Endothelial cell of umbilical vein (primary cell): ENCODE data around the gene FYB2.

ENCODE experiments used
- CTCF ChIP-seq, 2 donors: IDR thresholded peaks; 1 replicate in 1 of 2; 2 replicates in 1 of 2; pipeline ENCODE4 v1.5.1; 2011; ENCODE audit warnings: low read length in 2 of 2, mild to moderate bottlenecking in 2 of 2, moderate library complexity in 2 of 2, control low read depth in 1 of 2, inconsistent platforms in 1 of 2, low read depth in 1 of 2; ENCODE audit not compliant: insufficient read depth in 1 of 2; ENCODE audit errors: extremely low read depth in 1 of 2
- EZH2 ChIP-seq: IDR thresholded peaks from 2 replicates; pipeline ENCODE4 v1.6.1; 2012; ENCODE audit warnings: borderline replicate concordance, low read depth, mild to moderate bottlenecking, moderate library complexity, low read length, inconsistent platforms; ENCODE audit not compliant: severe bottlenecking
- MYC ChIP-seq: IDR thresholded peaks from one replicate; pipeline ENCODE4 v1.6.1; 2011; ENCODE audit warnings: mild to moderate bottlenecking, low read depth, low read length
- POLR2A ChIP-seq: IDR thresholded peaks from 2 replicates; pipeline ENCODE4 v1.6.1; 2012; ENCODE audit warnings: low read depth, mild to moderate bottlenecking, control low read depth, low read length
- POLR2AphosphoS5 ChIP-seq: IDR thresholded peaks from 2 replicates; pipeline ENCODE4 v1.6.1; 2012; ENCODE audit warnings: low read depth, mild to moderate bottlenecking, control low read depth, low read length, moderate library complexity; ENCODE audit not compliant: insufficient read depth

- no peak for TF ChIP-seq CTCF (IDR thresholded peaks at IDR 0.05; ENCODE audit: extremely low read depth in 1 of 2, insufficient read depth in 1 of 2, low read depth in 1 of 2, low read length in 2 of 2)
- TF ChIP-seq EZH2, result no peak
- no peak for TF ChIP-seq POLR2A
- no peak for TF ChIP-seq MYC
- TF ChIP-seq POLR2AphosphoS5, result no peak
Measured at GRCh38 chr1:56797065-56797685, 22.0 kb downstream of the FYB2 start.
